H1 (cell line): Measurements from ENCODE around the gene COL4A1. TPM values are rescaled to one million over a fixed set of nuclear protein-coding genes. Genes with fewer than 3 reads are reported as not detected.

ENCODE experiments used
- ATF2 ChIP-seq: IDR thresholded peaks from 2 replicates; pipeline ENCODE4 v1.6.1; 2012; ENCODE audit warnings: low read length, inconsistent platforms
- CTCF ChIP-seq, 3 experiments: IDR thresholded peaks; 1 replicate in 2 of 3; 2 replicates in 1 of 3; pipeline versions ENCODE4 v1.5.1 to v1.6.1; 2011; ENCODE audit warnings: low read length in 3 of 3, mild to moderate bottlenecking in 3 of 3, inconsistent platforms in 2 of 3, low read depth in 1 of 3, moderate library complexity in 1 of 3; ENCODE audit not compliant: insufficient read depth in 1 of 3; ENCODE audit errors: control extremely low read depth in 1 of 3
- KDM4A ChIP-seq: IDR thresholded peaks from one replicate; pipeline ENCODE4 v1.7.1; 2012; ENCODE audit warnings: low read depth, mild to moderate bottlenecking, moderate library complexity, low read length, inconsistent platforms; ENCODE audit not compliant: severe bottlenecking
- KDM5A ChIP-seq: fragments of 200-600 bp; IDR thresholded peaks from 2 replicates; pipeline ENCODE4 v1.7.1; 2012; ENCODE audit warnings: mild to moderate bottlenecking, low read length, inconsistent platforms, mixed read lengths
- MAX ChIP-seq: IDR thresholded peaks from 2 replicates; pipeline ENCODE4 v1.6.1; 2012; ENCODE audit warnings: inconsistent platforms
- POLR2A ChIP-seq, 2 experiments: IDR thresholded peaks; 1 replicate in 1 of 2; 2 replicates in 1 of 2; pipeline ENCODE4 v1.6.1; 2011; ENCODE audit warnings: low read depth in 2 of 2, low read length in 2 of 2, mild to moderate bottlenecking in 2 of 2; ENCODE audit errors: control extremely low read depth in 1 of 2
- RBBP5 ChIP-seq: IDR thresholded peaks from 2 replicates; pipeline ENCODE4 v1.7.1; 2012; ENCODE audit warnings: low read depth, mild to moderate bottlenecking, inconsistent platforms, low read length, moderate library complexity, borderline replicate concordance
- YY1 ChIP-seq: IDR thresholded peaks from 2 replicates; pipeline ENCODE4 v1.6.1; 2011; ENCODE audit warnings: low read depth, mild to moderate bottlenecking, low read length
- polyA plus RNA-seq, 7 experiments: library from polyadenylated mRNA; depleted of rRNA in 3 of 7; stranded (reverse) in 5 of 7; unstranded in 2 of 7; fragments of >200 nt in 5 of 7; fragments of 200-250 nt in 2 of 7; gene quantifications; 1 replicate in 5 of 7; 2 replicates in 1 of 7; 4 replicates in 1 of 7; pipeline versions ENCODE4 v1.2.1 to v1.2.3, GENCODE V29; 2011 to 2013; ENCODE audit warnings: missing spikeins in 2 of 7, mixed read lengths in 2 of 7
- total RNA-seq: library from RNA; stranded (reverse); fragmentation: NEBNext Ultra II Directional; extraction: Animal tissue kit (Norgen Biotek cat#: 25700); gene quantifications from 2 replicates; pipeline ENCODE4 v1.2.1, GENCODE V29; 2021

COL4A1 gene
- total and polyA plus RNA-seq, 2 of the 8 experiments (the other 6 are each of a cell fraction or from before 2014, with no cell fraction given) = 30.7 to 82.0 TPM

- TF ChIP-seq ATF2 (no peak), YY1 (no peak), MAX (no peak), KDM5A (no peak), RBBP5 (no peak), POLR2A (IDR thresholded peaks at IDR 0.05; ENCODE audit: control extremely low read depth in 1 of 2, low read depth in 2 of 2, low read length in 2 of 2) (no peak), KDM4A (no peak), CTCF (IDR thresholded peaks at IDR 0.05; ENCODE audit: control extremely low read depth in 1 of 3, insufficient read depth in 1 of 3, low read depth in 1 of 3, low read length in 3 of 3) (no peak)
These were observed 7.7 kb upstream of the COL4A1 start (continued) for GRCh38 chr13:110314516-110315245.
